Prostate gland (tissue), 2 donors: ENCODE results near the gene CRIP3. TPM values are rescaled to one million over a fixed set of nuclear protein-coding genes. Genes with fewer than 3 reads are reported as not detected.

Source experiments
- DNase-seq: peaks from one replicate; pipeline ENCODE4 v3.0.0-alpha.2; 2019; ENCODE audit warnings: low spot score
- H3K27ac ChIP-seq, 2 donors: fragments of 200-600 bp; sonication (generic); 2 replicates each; pipeline ENCODE4 v1.5.1; 2017 to 2019
- H3K27me3 ChIP-seq: fragments of 200-600 bp; sonication (generic); replicated peaks from 2 replicates; pipeline ENCODE4 v1.5.1; 2019; ENCODE audit not compliant: insufficient read depth
- H3K36me3 ChIP-seq, 2 donors: fragments of 200-600 bp; sonication (generic); 1 replicate in 1 of 2; 2 replicates in 1 of 2; pipeline versions ENCODE4 v1.5.1 to v1.8.1; 2017 to 2019
- H3K4me1 ChIP-seq: fragments of 200-600 bp; sonication (generic); replicated peaks from 2 replicates; pipeline ENCODE4 v1.5.1; 2019
- H3K4me3 ChIP-seq, 2 donors: fragments of 200-600 bp; sonication (generic); 2 replicates each; pipeline ENCODE4 v1.5.1; 2017 to 2019
- H3K9me3 ChIP-seq: fragments of 200-600 bp; sonication (generic); 2 replicates; pipeline ENCODE4 v1.5.1; 2017
- POLR2A ChIP-seq: fragments of 450-650 bp; IDR thresholded peaks from one replicate; pipeline ENCODE4 v1.6.1; 2016; ENCODE audit warnings: antibody characterized with exemption, mild to moderate bottlenecking
- POLR2AphosphoS5 ChIP-seq: sonication (generic); formaldehyde crosslinking; IDR thresholded peaks from one replicate; pipeline ENCODE4 v1.6.1; 2017; ENCODE audit warnings: antibody characterized with exemption
- WGBS: methylation state at CpG from one replicate; pipeline ENCODE4 v1.1.5; 2018; 5-methylcytosine and 5-hydroxymethylcytosine counted together
- intact Hi-C: fragments of 100-400 bp; cut with DNase I; formaldehyde crosslinking; loops from one replicate; pipeline ENCODE4 v1.14.2; 2022
- total RNA-seq, 2 donors: library from RNA; depleted of rRNA; stranded (reverse); fragments of >200 nt; gene quantifications; one replicate each; pipeline ENCODE4 v1.1.0, GENCODE V29; 2016
- TF ChIP-seq, protein P1 (sequence below), 4 experiments: fragments of 200-600 bp in 2 of 4; fragments of 450-650 bp in 2 of 4; sonication (generic) in 2 of 4; IDR thresholded peaks; 1 replicate in 3 of 4; 2 replicates in 1 of 4; pipeline ENCODE4 v1.5.1; 2016 to 2019; ENCODE audit warnings: antibody characterized with exemption in 4 of 4, mild to moderate bottlenecking in 2 of 4, moderate library complexity in 2 of 4

Gene CRIP3
- total RNA-seq, 2 donors from 2014 or later: 0.55 to 7.3 TPM

- Histone ChIP-seq H3K4me1 (peaks cover 5% of the 10 kb centered on the region), H3K9me3 (no peaks in the 10 kb centered on the region), H3K36me3 (no peaks in the 10 kb centered on the region), H3K27me3 (no peaks in the 10 kb centered on the region), H3K4me3 (no peak overlapping the region), H3K27ac (no peak overlapping the region)
- 83% methylated on average over 6 of the region's 6 CpGs for WGBS
- TF ChIP-seq, protein P1, sequence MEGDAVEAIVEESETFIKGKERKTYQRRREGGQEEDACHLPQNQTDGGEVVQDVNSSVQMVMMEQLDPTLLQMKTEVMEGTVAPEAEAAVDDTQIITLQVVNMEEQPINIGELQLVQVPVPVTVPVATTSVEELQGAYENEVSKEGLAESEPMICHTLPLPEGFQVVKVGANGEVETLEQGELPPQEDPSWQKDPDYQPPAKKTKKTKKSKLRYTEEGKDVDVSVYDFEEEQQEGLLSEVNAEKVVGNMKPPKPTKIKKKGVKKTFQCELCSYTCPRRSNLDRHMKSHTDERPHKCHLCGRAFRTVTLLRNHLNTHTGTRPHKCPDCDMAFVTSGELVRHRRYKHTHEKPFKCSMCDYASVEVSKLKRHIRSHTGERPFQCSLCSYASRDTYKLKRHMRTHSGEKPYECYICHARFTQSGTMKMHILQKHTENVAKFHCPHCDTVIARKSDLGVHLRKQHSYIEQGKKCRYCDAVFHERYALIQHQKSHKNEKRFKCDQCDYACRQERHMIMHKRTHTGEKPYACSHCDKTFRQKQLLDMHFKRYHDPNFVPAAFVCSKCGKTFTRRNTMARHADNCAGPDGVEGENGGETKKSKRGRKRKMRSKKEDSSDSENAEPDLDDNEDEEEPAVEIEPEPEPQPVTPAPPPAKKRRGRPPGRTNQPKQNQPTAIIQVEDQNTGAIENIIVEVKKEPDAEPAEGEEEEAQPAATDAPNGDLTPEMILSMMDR (IDR thresholded peaks at IDR 0.05): no peak
- TF ChIP-seq POLR2AphosphoS5: no peak
- no peak for TF ChIP-seq POLR2A
- DNase-seq: no peak
- intact Hi-C loops: loop anchor here (10.0 kb wide), 1 partner anchor 229 kb away; no protein-coding TSS in a partner anchor
These were observed 43.1 kb downstream of the CRIP3 start for GRCh38 chr6:43265564-43265963.

GRCh38 chr6:43264599-43265145 is 44.0 kb downstream of the CRIP3 start:
- Histone ChIP-seq H3K27ac (no peak overlapping the region), H3K27me3 (no peaks in the 10 kb centered on the region), H3K4me1 (peaks cover 3% of the 10 kb centered on the region), H3K36me3 (no peaks in the 10 kb centered on the region), H3K9me3 (no peaks in the 10 kb centered on the region), H3K4me3 (no peak overlapping the region)
- no peak for DNase-seq
- TF ChIP-seq POLR2A: no peak
- TF ChIP-seq POLR2AphosphoS5: no peak
- TF ChIP-seq, protein P1 (IDR thresholded peaks at IDR 0.05): no peak
- WGBS: 89% methylated on average over 5 of the region's 5 CpGs
- intact Hi-C loops: loop anchor here (10.0 kb wide), 1 partner anchor 230 kb away; no protein-coding TSS in a partner anchor

DNA sequence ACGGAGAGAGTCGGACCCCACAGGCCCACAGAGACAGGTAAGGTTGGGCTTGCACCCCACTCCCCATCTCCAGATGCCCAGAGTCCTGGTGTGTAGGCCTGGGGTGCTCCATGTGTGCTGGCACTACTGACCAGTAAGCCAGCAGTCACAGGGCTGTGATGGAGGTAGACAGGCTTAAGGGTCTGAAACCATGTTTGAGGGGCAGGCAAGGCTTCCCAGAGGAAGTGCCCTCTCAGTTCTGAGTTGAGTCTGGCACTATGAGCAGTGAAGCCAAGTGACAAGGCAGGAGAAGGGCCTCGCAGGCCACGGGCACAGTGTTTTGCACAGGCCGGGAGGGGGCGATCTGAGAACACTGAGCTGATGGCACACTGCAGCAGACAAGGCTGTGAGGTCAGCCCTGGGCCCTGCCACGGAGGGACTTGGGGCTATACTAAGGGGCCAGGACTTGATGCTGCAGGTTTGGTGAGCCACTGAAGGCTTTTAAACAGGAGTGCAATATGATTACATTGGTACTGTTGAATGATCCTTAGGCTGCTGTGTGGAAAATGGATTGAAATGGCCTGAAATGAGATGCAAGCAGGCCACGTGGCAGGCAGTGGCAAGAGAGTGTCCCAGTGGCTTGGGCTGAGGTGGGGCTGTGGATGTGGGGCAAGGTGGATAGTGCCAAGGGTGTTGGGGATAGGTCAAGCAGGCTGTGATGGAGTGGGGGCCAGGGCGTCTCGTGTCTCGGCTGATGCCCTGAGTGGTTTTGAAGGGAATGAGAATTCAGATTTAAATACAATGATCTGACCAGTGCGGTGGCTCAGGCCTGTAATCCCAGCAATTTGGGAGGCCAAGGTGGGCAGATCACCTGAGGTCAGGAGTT is 45.1 kb downstream of the CRIP3 start:
- H3K9me3 ChIP-seq: no peaks in the 10 kb centered on the region
- 48% methylated on average over 12 of the region's 12 CpGs for WGBS
- no peaks in the 10 kb centered on the region for H3K36me3 ChIP-seq
- no peaks in the 10 kb centered on the region for H3K4me1 ChIP-seq
- H3K27me3 ChIP-seq: no peaks in the 10 kb centered on the region
- DNase-seq: peak; percentile 57
- H3K27ac ChIP-seq: no peak overlapping the region
- H3K4me3 ChIP-seq: no peak overlapping the region
- no peak for TF ChIP-seq POLR2AphosphoS5
- TF ChIP-seq, protein P1 (IDR thresholded peaks at IDR 0.05): peak in 3 of 4 experiments; percentile 55 to 82 (median 73)
- intact Hi-C loops: loop anchor here (2.0 to 10.0 kb wide), 2 partner anchors 71 to 231 kb away; no protein-coding TSS in a partner anchor

DNA sequence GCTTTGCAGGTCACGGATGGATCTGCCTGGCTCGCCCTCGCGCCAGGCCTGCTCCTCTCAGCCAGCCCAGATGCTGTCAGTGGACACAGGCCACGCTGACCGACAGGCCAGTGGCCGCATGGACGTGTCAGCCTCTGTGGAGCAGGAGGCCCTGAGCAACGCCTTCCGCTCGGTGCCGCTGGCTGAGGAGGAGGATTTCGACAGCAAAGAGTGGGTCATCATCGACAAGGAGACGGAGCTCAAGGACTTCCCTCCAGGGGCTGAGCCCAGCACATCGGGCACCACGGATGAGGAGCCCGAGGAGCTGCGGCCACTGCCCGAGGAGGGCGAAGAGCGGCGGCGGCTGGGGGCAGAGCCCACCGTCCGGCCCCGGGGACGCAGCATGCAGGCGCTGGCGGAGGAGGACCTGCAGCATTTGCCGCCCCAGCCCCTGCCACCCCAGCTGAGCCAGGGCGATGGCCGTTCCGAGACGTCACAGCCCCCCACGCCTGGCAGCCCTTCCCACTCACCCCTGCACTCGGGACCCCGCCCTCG is 45.8 kb downstream of the CRIP3 start:
- no peak overlapping the region for H3K4me3 ChIP-seq
- no peak for TF ChIP-seq POLR2AphosphoS5
- no peak for TF ChIP-seq POLR2A
- TF ChIP-seq, protein P1 (IDR thresholded peaks at IDR 0.05): no peak
- no peaks in the 10 kb centered on the region for H3K9me3 ChIP-seq
- H3K4me1 ChIP-seq: no peaks in the 10 kb centered on the region
- no peaks in the 10 kb centered on the region for H3K36me3 ChIP-seq
- H3K27me3 ChIP-seq: no peaks in the 10 kb centered on the region
- WGBS: 90% methylated on average over 37 of the region's 39 CpGs
- no peak overlapping the region for H3K27ac ChIP-seq
- DNase-seq: no peak
- intact Hi-C loops: loop anchor here (2.0 to 10.0 kb wide), 2 partner anchors 72 to 232 kb away; no protein-coding TSS in a partner anchor
